SK-N-MC (cell line): ENCODE measurements around the gene CAMSAP2.

ENCODE experiments used
- EZH2 ChIP-seq: fragments of 200-600 bp; sonication (generic); IDR thresholded peaks from one replicate; pipeline ENCODE4 v1.6.1; 2017; ENCODE audit warnings: antibody characterized with exemption
- POLR2AphosphoS5 ChIP-seq: IDR thresholded peaks from 2 replicates; pipeline ENCODE4 v1.6.1; 2012; ENCODE audit warnings: mild to moderate bottlenecking, low read depth, low read length, borderline replicate concordance

GRCh38 chr1:200856716-200857357, 118.1 kb downstream of the CAMSAP2 start:
- no peak for TF ChIP-seq POLR2AphosphoS5
- no peak for TF ChIP-seq EZH2
